GM12878 (cell line): ENCODE results near the gene ERP29. TPM values are rescaled to one million over a fixed set of nuclear protein-coding genes. Genes with fewer than 3 reads are reported as not detected.

Source experiments
- ATAC-seq: fragments of 200-7000 bp; cut with Tn5 transposase; 3 replicates; pipeline ENCODE4 v1.9.1; 2020; ENCODE audit warnings: mild to moderate bottlenecking, moderate library complexity
- BruUV-seq: library from RNA; stranded (reverse); fragments of 400-500 nt; replicated peaks from 2 replicates; lab custom pipeline; 2021; lab: Mats Ljungman, UMichigan
- CTCF ChIA-PET: fragments of 300-600 bp; sonication (Branson Sonifier 250); formaldehyde crosslinking; extraction: SDS; loops from one replicate; lab custom pipeline; 2021; ENCODE audit warnings: inconsistent platforms; lab: Yijun Ruan, JAX
- POLR2A ChIA-PET: fragments of 350-600 bp; formaldehyde crosslinking; extraction: SDS; loops from one replicate; lab custom pipeline; 2021; ENCODE audit warnings: inconsistent platforms; lab: Charles Lee
- RAD21 ChIA-PET: fragments of 300-600 bp; sonication (Branson Sonifier 250); formaldehyde crosslinking; loops from one replicate; lab custom pipeline; 2023; ENCODE audit warnings: antibody characterized with exemption; ENCODE audit not compliant: unreplicated experiment; lab: Charles Lee
- SMC1A ChIA-PET: fragments of 300-600 bp; sonication (Branson Sonifier 250); formaldehyde crosslinking; loops from one replicate; lab custom pipeline; 2023; ENCODE audit not compliant: unreplicated experiment, uncharacterized antibody; lab: Charles Lee
- DNase-seq: peaks from one replicate; pipeline ENCODE4 v3.0.0-alpha.2; 2011; ENCODE audit warnings: low read depth, low spot score
- FAIRE-seq: peaks from 3 replicates; lab custom pipeline; 2011; peaks lifted over from hg19 to GRCh38; lab: Jason Lieb, UNC
- H2AFZ ChIP-seq: 2 replicates; pipeline ENCODE4 v1.6.0; 2011; ENCODE audit warnings: low read depth, low read length, control low read depth; ENCODE audit not compliant: control insufficient read depth
- H3K27ac ChIP-seq: 2 replicates; pipeline ENCODE4 v1.5.1; 2011; ENCODE audit warnings: control low read depth; ENCODE audit not compliant: control insufficient read depth, insufficient read depth
- H3K27me3 ChIP-seq, 2 experiments: replicated peaks in 1 of 2; 2 replicates each; pipeline versions ENCODE4 v1.6.0 to v1.6.1; 2011; ENCODE audit warnings: low read length in 1 of 2; ENCODE audit not compliant: control insufficient read depth in 2 of 2, insufficient read depth in 2 of 2
- H3K36me3 ChIP-seq, 2 experiments: 2 replicates each; pipeline ENCODE4 v1.5.1; 2011; ENCODE audit warnings: low read length in 1 of 2; ENCODE audit not compliant: control insufficient read depth in 2 of 2, insufficient read depth in 2 of 2
- H3K4me1 ChIP-seq: 2 replicates; pipeline ENCODE4 v1.6.1; 2011; ENCODE audit warnings: mild to moderate bottlenecking, low read length, moderate library complexity, mixed read lengths; ENCODE audit not compliant: control insufficient read depth, insufficient read depth
- H3K4me2 ChIP-seq: 2 replicates; pipeline ENCODE4 v1.6.0; 2011; ENCODE audit warnings: control low read depth; ENCODE audit not compliant: control insufficient read depth, insufficient read depth
- H3K4me3 ChIP-seq: fragments of 200-600 bp; sonication (generic); 2 replicates; pipeline ENCODE4 v1.5.1; 2016
- H3K79me2 ChIP-seq: 2 replicates; pipeline ENCODE4 v1.6.0; 2011; ENCODE audit warnings: low read length; ENCODE audit not compliant: control insufficient read depth, insufficient read depth
- H3K9ac ChIP-seq: 2 replicates; pipeline ENCODE4 v1.8.0; 2011; ENCODE audit warnings: low read length, control low read depth, mixed read lengths; ENCODE audit not compliant: control insufficient read depth, insufficient read depth
- H3K9me3 ChIP-seq: replicated peaks from 3 replicates; pipeline ENCODE4 v1.5.1; 2011; ENCODE audit warnings: mild to moderate bottlenecking, low read length; ENCODE audit not compliant: control insufficient read depth, insufficient read depth
- H4K20me1 ChIP-seq: 2 replicates; pipeline ENCODE4 v1.6.0; 2011; ENCODE audit not compliant: control insufficient read depth, insufficient read depth
- CBFB ChIP-seq: IDR thresholded peaks from 2 replicates; pipeline ENCODE4 v1.6.1; 2016; ENCODE audit warnings: antibody characterized with exemption, low read depth
- FOXM1 ChIP-seq: IDR thresholded peaks from 2 replicates; pipeline ENCODE4 v1.6.1; 2012; ENCODE audit warnings: low read depth, mild to moderate bottlenecking, inconsistent platforms, low read length, moderate library complexity
- IKZF1 ChIP-seq: fragments of 450-650 bp; conservative IDR thresholded peaks from 2 replicates; pipeline ENCODE4 v1.6.1; 2017; ENCODE audit warnings: antibody characterized with exemption, mild to moderate bottlenecking
- KLF5 ChIP-seq: fragments of 450-650 bp; IDR thresholded peaks from 2 replicates; pipeline ENCODE4 v1.6.1; 2014; ENCODE audit warnings: mild to moderate bottlenecking; ENCODE audit not compliant: partially characterized antibody
- NFXL1 ChIP-seq: fragments of 450-650 bp; IDR thresholded peaks from 2 replicates; pipeline ENCODE4 v1.6.1; 2017; ENCODE audit warnings: antibody characterized with exemption, mild to moderate bottlenecking, borderline replicate concordance
- in situ Hi-C: fragments of 300-500 bp; cut with MboI; formaldehyde crosslinking; loops from 9 replicates; pipeline ENCODE4 v1.14.3; 2018; ENCODE audit warnings: mixed read lengths
- intact Hi-C: fragments of 100-400 bp; cut with micrococcal nuclease; formaldehyde crosslinking; loops from one replicate; pipeline ENCODE4 v1.14.2; 2022; ENCODE audit not compliant: unreplicated experiment
- polyA plus RNA-seq, 11 experiments: library from polyadenylated mRNA; depleted of rRNA in 4 of 11; unstranded in 6 of 11; stranded (reverse) in 5 of 11; fragments of >200 nt; fragmentation: Nextera tagmentation in 4 of 11; fragmentation: Illumina TruSeq in 1 of 11; extraction: Ambion mirVana in 4 of 11; extraction: Trizol in 1 of 11; gene quantifications; 1 replicate in 1 of 11; 2 replicates in 10 of 11; pipeline versions ENCODE4 v1.2.1 to v1.2.3, GENCODE V29; 2011 to 2016; ENCODE audit warnings: inconsistent platforms in 2 of 11, missing spikeins in 2 of 11, low read depth in 1 of 11
- total RNA-seq, 4 experiments: library from RNA; depleted of rRNA in 3 of 4; stranded (reverse); fragments of >200 nt in 3 of 4; fragmentation: Illumina TruSeq in 1 of 4; extraction: Trizol in 1 of 4; gene quantifications; 2 replicates each; pipeline versions ENCODE4 v1.2.1 to v1.2.3, GENCODE V29; 2013 to 2021
- TF ChIP-seq, protein P1 (sequence below): fragments of 450-650 bp; IDR thresholded peaks from 2 replicates; pipeline ENCODE4 v1.6.1; 2017; ENCODE audit warnings: antibody characterized with exemption, mild to moderate bottlenecking, moderate library complexity
- TF ChIP-seq, protein P2 (sequence below): fragments of 450-650 bp; conservative IDR thresholded peaks from 2 replicates; pipeline ENCODE4 v1.6.1; 2017; ENCODE audit warnings: mild to moderate bottlenecking, moderate library complexity
- TF ChIP-seq, protein P3 (sequence below): IDR thresholded peaks from 2 replicates; pipeline ENCODE4 v1.6.1; 2012; ENCODE audit warnings: low read depth, low read length, improper control_type of control experiment
- TF ChIP-seq, protein P4 (sequence below): fragments of 450-650 bp; IDR thresholded peaks from 2 replicates; pipeline ENCODE4 v1.6.1; 2018; ENCODE audit warnings: borderline replicate concordance, mild to moderate bottlenecking; ENCODE audit not compliant: partially characterized antibody

ERP29 gene
- total and polyA plus RNA-seq, 10 of the 15 experiments (the other 5 are each of a cell fraction or from before 2014, with no cell fraction given), result 46.7 to 146 (median 107) TPM

DNA sequence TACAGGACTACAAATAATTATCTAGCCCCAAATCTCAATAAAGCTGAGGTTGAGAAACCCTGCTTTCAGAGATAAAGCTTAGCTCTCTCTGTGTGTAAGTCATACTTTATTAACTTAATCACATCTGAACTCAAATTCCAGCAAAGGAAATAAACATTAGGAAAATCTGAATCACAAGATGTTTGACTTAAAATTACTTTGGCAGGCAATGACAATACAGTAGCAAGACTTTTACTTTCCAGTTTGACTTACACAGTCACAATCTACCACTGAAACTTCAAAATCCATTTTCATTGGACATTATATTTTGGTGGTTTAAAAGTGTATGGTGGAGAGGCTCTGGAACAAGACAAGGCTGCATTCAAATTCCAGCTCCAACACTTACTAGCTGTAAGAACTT lies 11.7 kb upstream of the ERP29 start:
- ChIA-PET CTCF (interaction anchor here (0.8 kb wide), 1 partner anchor 58 kb away, joined by 3 read pairs; no protein-coding TSS in a partner anchor), POLR2A (interaction anchor here (0.6 to 1.5 kb wide), 3 partner anchors 12 to 21 kb away, joined by 3 read pairs; partner anchors contain the start of genes ERP29 and TMEM116), RAD21 (no interaction called here), SMC1A (interaction anchor here (1.2 to 1.9 kb wide), 2 partner anchors 10 to 26 kb away, joined by 3 to 4 read pairs; no protein-coding TSS in a partner anchor)
- in situ Hi-C loops (no loop called here), intact Hi-C loops (no loop called here)
- Histone ChIP-seq H3K9me3 (no peaks in the 10 kb centered on the region), H3K27ac (no peak overlapping the region), H3K79me2 (no peaks in the 10 kb centered on the region), H3K4me1 (peaks cover 18% of the 10 kb centered on the region), H3K4me3 (no peak overlapping the region), H2AFZ (no peak overlapping the region), H3K27me3 (no peaks in the 10 kb centered on the region), H3K4me2 (no peak overlapping the region), H4K20me1 (no peaks in the 10 kb centered on the region), H3K9ac (no peak overlapping the region), H3K36me3 (no peaks in the 10 kb centered on the region)
- no peak for FAIRE-seq
- no peak for TF ChIP-seq NFXL1
- no peak for TF ChIP-seq FOXM1
- no peak for TF ChIP-seq CBFB
- TF ChIP-seq, protein P1, sequence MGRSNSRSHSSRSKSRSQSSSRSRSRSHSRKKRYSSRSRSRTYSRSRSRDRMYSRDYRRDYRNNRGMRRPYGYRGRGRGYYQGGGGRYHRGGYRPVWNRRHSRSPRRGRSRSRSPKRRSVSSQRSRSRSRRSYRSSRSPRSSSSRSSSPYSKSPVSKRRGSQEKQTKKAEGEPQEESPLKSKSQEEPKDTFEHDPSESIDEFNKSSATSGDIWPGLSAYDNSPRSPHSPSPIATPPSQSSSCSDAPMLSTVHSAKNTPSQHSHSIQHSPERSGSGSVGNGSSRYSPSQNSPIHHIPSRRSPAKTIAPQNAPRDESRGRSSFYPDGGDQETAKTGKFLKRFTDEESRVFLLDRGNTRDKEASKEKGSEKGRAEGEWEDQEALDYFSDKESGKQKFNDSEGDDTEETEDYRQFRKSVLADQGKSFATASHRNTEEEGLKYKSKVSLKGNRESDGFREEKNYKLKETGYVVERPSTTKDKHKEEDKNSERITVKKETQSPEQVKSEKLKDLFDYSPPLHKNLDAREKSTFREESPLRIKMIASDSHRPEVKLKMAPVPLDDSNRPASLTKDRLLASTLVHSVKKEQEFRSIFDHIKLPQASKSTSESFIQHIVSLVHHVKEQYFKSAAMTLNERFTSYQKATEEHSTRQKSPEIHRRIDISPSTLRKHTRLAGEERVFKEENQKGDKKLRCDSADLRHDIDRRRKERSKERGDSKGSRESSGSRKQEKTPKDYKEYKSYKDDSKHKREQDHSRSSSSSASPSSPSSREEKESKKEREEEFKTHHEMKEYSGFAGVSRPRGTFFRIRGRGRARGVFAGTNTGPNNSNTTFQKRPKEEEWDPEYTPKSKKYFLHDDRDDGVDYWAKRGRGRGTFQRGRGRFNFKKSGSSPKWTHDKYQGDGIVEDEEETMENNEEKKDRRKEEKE, result no peak
- TF ChIP-seq KLF5, result no peak
- TF ChIP-seq, protein P2, sequence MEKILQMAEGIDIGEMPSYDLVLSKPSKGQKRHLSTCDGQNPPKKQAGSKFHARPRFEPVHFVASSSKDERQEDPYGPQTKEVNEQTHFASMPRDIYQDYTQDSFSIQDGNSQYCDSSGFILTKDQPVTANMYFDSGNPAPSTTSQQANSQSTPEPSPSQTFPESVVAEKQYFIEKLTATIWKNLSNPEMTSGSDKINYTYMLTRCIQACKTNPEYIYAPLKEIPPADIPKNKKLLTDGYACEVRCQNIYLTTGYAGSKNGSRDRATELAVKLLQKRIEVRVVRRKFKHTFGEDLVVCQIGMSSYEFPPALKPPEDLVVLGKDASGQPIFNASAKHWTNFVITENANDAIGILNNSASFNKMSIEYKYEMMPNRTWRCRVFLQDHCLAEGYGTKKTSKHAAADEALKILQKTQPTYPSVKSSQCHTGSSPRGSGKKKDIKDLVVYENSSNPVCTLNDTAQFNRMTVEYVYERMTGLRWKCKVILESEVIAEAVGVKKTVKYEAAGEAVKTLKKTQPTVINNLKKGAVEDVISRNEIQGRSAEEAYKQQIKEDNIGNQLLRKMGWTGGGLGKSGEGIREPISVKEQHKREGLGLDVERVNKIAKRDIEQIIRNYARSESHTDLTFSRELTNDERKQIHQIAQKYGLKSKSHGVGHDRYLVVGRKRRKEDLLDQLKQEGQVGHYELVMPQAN, result no peak
- TF ChIP-seq, protein P3, sequence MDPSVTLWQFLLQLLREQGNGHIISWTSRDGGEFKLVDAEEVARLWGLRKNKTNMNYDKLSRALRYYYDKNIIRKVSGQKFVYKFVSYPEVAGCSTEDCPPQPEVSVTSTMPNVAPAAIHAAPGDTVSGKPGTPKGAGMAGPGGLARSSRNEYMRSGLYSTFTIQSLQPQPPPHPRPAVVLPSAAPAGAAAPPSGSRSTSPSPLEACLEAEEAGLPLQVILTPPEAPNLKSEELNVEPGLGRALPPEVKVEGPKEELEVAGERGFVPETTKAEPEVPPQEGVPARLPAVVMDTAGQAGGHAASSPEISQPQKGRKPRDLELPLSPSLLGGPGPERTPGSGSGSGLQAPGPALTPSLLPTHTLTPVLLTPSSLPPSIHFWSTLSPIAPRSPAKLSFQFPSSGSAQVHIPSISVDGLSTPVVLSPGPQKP, result no peak
- TF ChIP-seq, protein P4, sequence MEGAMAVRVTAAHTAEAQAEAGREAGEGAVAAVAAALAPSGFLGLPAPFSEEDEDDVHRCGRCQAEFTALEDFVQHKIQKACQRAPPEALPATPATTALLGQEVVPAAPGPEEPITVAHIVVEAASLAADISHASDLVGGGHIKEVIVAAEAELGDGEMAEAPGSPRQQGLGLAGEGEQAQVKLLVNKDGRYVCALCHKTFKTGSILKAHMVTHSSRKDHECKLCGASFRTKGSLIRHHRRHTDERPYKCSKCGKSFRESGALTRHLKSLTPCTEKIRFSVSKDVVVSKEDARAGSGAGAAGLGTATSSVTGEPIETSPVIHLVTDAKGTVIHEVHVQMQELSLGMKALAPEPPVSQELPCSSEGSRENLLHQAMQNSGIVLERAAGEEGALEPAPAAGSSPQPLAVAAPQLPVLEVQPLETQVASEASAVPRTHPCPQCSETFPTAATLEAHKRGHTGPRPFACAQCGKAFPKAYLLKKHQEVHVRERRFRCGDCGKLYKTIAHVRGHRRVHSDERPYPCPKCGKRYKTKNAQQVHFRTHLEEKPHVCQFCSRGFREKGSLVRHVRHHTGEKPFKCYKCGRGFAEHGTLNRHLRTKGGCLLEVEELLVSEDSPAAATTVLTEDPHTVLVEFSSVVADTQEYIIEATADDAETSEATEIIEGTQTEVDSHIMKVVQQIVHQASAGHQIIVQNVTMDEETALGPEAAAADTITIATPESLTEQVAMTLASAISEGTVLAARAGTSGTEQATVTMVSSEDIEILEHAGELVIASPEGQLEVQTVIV, result no peak
- no peak for TF ChIP-seq IKZF1
- ATAC-seq, result no peak
- no peak for DNase-seq
- no TSS peak for BruUV-seq
